GM23248 (cell line): Measurements from ENCODE around the gene KRT8. TPM values are rescaled to one million over a fixed set of nuclear protein-coding genes. Genes with fewer than 3 reads are reported as not detected.
"Not testable (repeated sequence)": the region's sequence is repeated elsewhere in the genome, so short reads cannot be mapped to it uniquely, and the experiment has no call there.

Experiments used
- DNase-seq: peaks from one replicate; pipeline ENCODE4 v3.0.0-alpha.2; 2015
- H2AFZ ChIP-seq: fragments of 200-600 bp; sonication (generic); 2 replicates; pipeline ENCODE4 v1.6.1; 2016; ENCODE audit warnings: antibody characterized with exemption
- H3F3A ChIP-seq: fragments of 200-600 bp; sonication (generic); 2 replicates; pipeline ENCODE4 v1.6.1; 2016; ENCODE audit warnings: mild to moderate bottlenecking, antibody characterized with exemption, mixed run types; ENCODE audit not compliant: insufficient read depth
- H3K27ac ChIP-seq: fragments of 200-600 bp; sonication (generic); 2 replicates; pipeline ENCODE4 v1.5.1; 2016; ENCODE audit warnings: mild to moderate bottlenecking
- H3K27me3 ChIP-seq: fragments of 200-600 bp; sonication (generic); replicated peaks from 2 replicates; pipeline ENCODE4 v1.6.1; 2016; ENCODE audit warnings: mild to moderate bottlenecking; ENCODE audit not compliant: insufficient read depth
- H3K36me3 ChIP-seq: fragments of 200-600 bp; sonication (generic); 2 replicates; pipeline ENCODE4 v1.6.1; 2016; ENCODE audit warnings: low read depth, mild to moderate bottlenecking
- H3K4me1 ChIP-seq: fragments of 200-600 bp; sonication (generic); 2 replicates; pipeline ENCODE4 v1.6.1; 2016; ENCODE audit warnings: mild to moderate bottlenecking; ENCODE audit not compliant: insufficient read depth
- H3K4me2 ChIP-seq: fragments of 200-600 bp; sonication (generic); one replicate; pipeline ENCODE4 v1.6.1; 2016; ENCODE audit warnings: mild to moderate bottlenecking; ENCODE audit not compliant: unreplicated experiment
- H3K4me3 ChIP-seq: fragments of 200-600 bp; sonication (generic); 2 replicates; pipeline ENCODE4 v1.5.1; 2016; ENCODE audit warnings: mild to moderate bottlenecking
- H3K79me2 ChIP-seq: fragments of 200-600 bp; sonication (generic); 2 replicates; pipeline ENCODE4 v1.6.1; 2016; ENCODE audit warnings: mild to moderate bottlenecking; ENCODE audit not compliant: insufficient read depth
- H3K9ac ChIP-seq: fragments of 200-600 bp; sonication (generic); 2 replicates; pipeline ENCODE4 v1.6.1; 2016; ENCODE audit warnings: mild to moderate bottlenecking
- H3K9me2 ChIP-seq: fragments of 200-600 bp; sonication (generic); 2 replicates; pipeline ENCODE4 v1.6.1; 2016; ENCODE audit warnings: mixed run types, mild to moderate bottlenecking, moderate library complexity; ENCODE audit not compliant: insufficient read depth
- H3K9me3 ChIP-seq: fragments of 200-600 bp; sonication (generic); one replicate; pipeline ENCODE4 v1.6.1; 2017; ENCODE audit warnings: low read depth
- H4K20me1 ChIP-seq: fragments of 200-600 bp; sonication (generic); 2 replicates; pipeline ENCODE4 v1.6.0; 2016; ENCODE audit not compliant: insufficient read depth
- EZH2 ChIP-seq: fragments of 200-600 bp; sonication (generic); IDR thresholded peaks from 2 replicates; pipeline ENCODE4 v1.6.1; 2018; ENCODE audit warnings: antibody characterized with exemption, mild to moderate bottlenecking; ENCODE audit not compliant: insufficient read depth, poor library complexity, severe bottlenecking
- EZH2phosphoT487 ChIP-seq: fragments of 200-600 bp; sonication (generic); IDR thresholded peaks from 2 replicates; pipeline ENCODE4 v1.6.1; 2018; ENCODE audit warnings: antibody characterized with exemption, moderate library complexity, mild to moderate bottlenecking, low read depth; ENCODE audit not compliant: insufficient read depth
- WGBS, 2 experiments: methylation state at CpG; one replicate each; pipeline ENCODE4 v1.1.6; 2015 to 2017; ENCODE audit warnings: low lambda C conversion rate in 2 of 2, low coverage in 1 of 2; ENCODE audit errors: missing lambda C conversion rate in 2 of 2; 5-methylcytosine and 5-hydroxymethylcytosine counted together
- in situ Hi-C: fragments of 300-500 bp; cut with MboI; formaldehyde crosslinking; loops from 2 replicates; pipeline ENCODE4 v1.15.0; 2020
- polyA plus RNA-seq: library from polyadenylated mRNA; unstranded; fragments of >200 nt; fragmentation: Nextera tagmentation; extraction: Ambion mirVana; gene quantifications from 2 replicates; pipeline ENCODE4 v1.2.1, GENCODE V29; 2016
- total RNA-seq: library from RNA; depleted of rRNA; stranded (reverse); fragments of >200 nt; shearing (Covaris generic); gene quantifications from 2 replicates; pipeline ENCODE4 v1.2.3, GENCODE V29; 2014

Gene KRT8
- total and polyA plus RNA-seq, 2 experiments from 2014 or later, result 5.5 to 19.8 TPM

DNA sequence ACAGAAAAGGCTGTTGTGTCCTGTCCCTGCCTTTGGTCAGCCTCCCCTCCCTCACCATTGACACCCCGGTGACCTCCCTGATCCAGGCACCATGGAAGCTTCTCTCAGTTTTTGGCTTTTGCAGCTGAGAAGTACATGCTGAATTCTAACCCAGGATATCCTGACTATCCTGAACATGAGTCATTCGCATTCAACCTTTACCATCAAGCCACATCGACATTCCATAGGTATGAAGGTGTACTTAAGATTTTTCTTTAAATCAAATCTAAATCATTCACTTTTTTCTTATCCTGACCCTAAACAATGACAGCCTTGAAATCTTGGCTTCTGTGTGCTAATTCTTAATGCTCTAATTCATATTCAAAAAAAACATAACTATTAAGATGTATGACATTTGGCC lies 47.4 kb downstream of the KRT8 start:
- no peaks in the 10 kb centered on the region for H3K79me2 ChIP-seq
- no peak overlapping the region for H3K4me2 ChIP-seq
- TF ChIP-seq EZH2phosphoT487 (no peak), EZH2 (no peak)
- H3K9me2 ChIP-seq, result no peaks in the 10 kb centered on the region
- H3K4me1 ChIP-seq, result no peaks in the 10 kb centered on the region
- 89 to 92% methylated on average over 3 of the region's 3 CpGs for WGBS, 2 experiments
- H3F3A ChIP-seq, result no peaks in the 10 kb centered on the region
- H2AFZ ChIP-seq, result no peak overlapping the region
- H3K36me3 ChIP-seq, result no peaks in the 10 kb centered on the region
- DNase-seq, result no peak
- peaks cover 12% of the 10 kb centered on the region; the same call in 1 of the 2 replicates for H3K27me3 ChIP-seq
- no peak overlapping the region for H3K9ac ChIP-seq
- H3K27ac ChIP-seq, result no peak overlapping the region
- no peaks in the 10 kb centered on the region for H3K9me3 ChIP-seq
- no peaks in the 10 kb centered on the region for H4K20me1 ChIP-seq
- H3K4me3 ChIP-seq, result no peak overlapping the region
- in situ Hi-C loops, result no loop called here

- Histone ChIP-seq H3K9ac (no peak overlapping the region), H3K36me3 (no peaks in the 10 kb centered on the region), H3K9me3 (no peaks in the 10 kb centered on the region), H3K4me1 (no peaks in the 10 kb centered on the region), H3F3A (no peaks in the 10 kb centered on the region), H3K4me3 (no peak overlapping the region), H2AFZ (no peak overlapping the region), H3K4me2 (no peak overlapping the region), H3K27me3 (peaks cover 19% of the 10 kb centered on the region), H3K79me2 (no peaks in the 10 kb centered on the region), H3K27ac (no peak overlapping the region), H4K20me1 (no peaks in the 10 kb centered on the region), H3K9me2 (no peaks in the 10 kb centered on the region)
- no peak for TF ChIP-seq EZH2phosphoT487
- DNase-seq, result no peak
- WGBS, 2 experiments, result 71 to 77% methylated on average over 3 of the region's 3 CpGs
- in situ Hi-C loops, result no loop called here
These were observed 48.1 kb downstream of the KRT8 start for GRCh38 chr12:52856787-52857186.

GRCh38 chr12:52856077-52856476 lies 48.8 kb downstream of the KRT8 start:
- H3K9me2 ChIP-seq, in situ Hi-C loops, H2AFZ ChIP-seq, H3K4me2 ChIP-seq, H3K27ac ChIP-seq, H3K9ac ChIP-seq, DNase-seq, H3K4me3 ChIP-seq, H3K4me1 ChIP-seq, H4K20me1 ChIP-seq, H3K79me2 ChIP-seq, H3F3A ChIP-seq, H3K36me3 ChIP-seq, H3K9me3 ChIP-seq: not testable (repeated sequence)
- H3K27me3 ChIP-seq, result peaks cover 26% of the 10 kb centered on the region
- 81 to 83% methylated on average over 2 of the region's 2 CpGs for WGBS, 2 experiments

GRCh38 chr12:52851787-52852186 lies 53.1 kb downstream of the KRT8 start:
- Histone ChIP-seq H3K36me3 (no peaks in the 10 kb centered on the region), H3K4me1 (no peaks in the 10 kb centered on the region), H4K20me1 (no peaks in the 10 kb centered on the region), H3K9me3 (no peaks in the 10 kb centered on the region), H3K27me3 (peaks cover 35% of the 10 kb centered on the region), H3K27ac (no peak overlapping the region), H3K9ac (no peak overlapping the region), H3F3A (no peaks in the 10 kb centered on the region), H3K4me2 (no peak overlapping the region), H3K79me2 (no peaks in the 10 kb centered on the region), H3K4me3 (no peak overlapping the region), H2AFZ (no peak overlapping the region), H3K9me2 (no peaks in the 10 kb centered on the region)
- no peak for DNase-seq
- in situ Hi-C loops, result no loop called here
- TF ChIP-seq EZH2 (no peak), EZH2phosphoT487 (no peak)

DNA sequence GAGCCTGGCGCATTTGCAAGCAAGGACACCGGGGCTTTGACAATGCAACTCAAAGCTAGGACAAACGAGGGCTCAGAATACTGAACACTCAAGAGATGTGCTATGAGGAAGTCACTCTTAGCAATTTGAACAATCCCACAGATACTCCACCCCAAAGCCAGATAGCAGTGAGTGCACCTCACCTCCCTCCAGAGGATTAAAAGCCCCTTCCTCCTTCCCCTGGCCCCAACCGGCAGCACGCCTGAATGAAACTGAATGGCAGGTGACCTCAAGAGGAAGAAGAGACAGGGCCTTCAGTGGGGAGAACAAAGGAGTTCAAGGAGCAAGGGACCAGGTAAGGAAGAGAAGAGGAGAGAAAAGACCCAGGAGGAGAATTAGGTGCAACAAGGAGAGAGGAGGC lies 54.2 kb downstream of the KRT8 start:
- Histone ChIP-seq H3K9me3 (no peaks in the 10 kb centered on the region), H3K79me2 (no peaks in the 10 kb centered on the region), H3K4me3 (no peak overlapping the region), H3K4me2 (no peak overlapping the region), H3K27ac (no peak overlapping the region), H3K9ac (no peak overlapping the region), H3F3A (no peaks in the 10 kb centered on the region), H3K9me2 (no peaks in the 10 kb centered on the region), H3K36me3 (no peaks in the 10 kb centered on the region), H3K27me3 (peaks cover 38% of the 10 kb centered on the region), H2AFZ (no peak overlapping the region), H3K4me1 (no peaks in the 10 kb centered on the region), H4K20me1 (no peaks in the 10 kb centered on the region)
- no peak for TF ChIP-seq EZH2phosphoT487
- no peak for TF ChIP-seq EZH2
- 62 to 74% methylated on average over 5 of the region's 5 CpGs for WGBS, 2 experiments
- in situ Hi-C loops, result no loop called here
- no peak for DNase-seq
